HG02623 (cell line): ENCODE measurements around the gene ERN2.

Experiments
- ATAC-seq: cut with Tn5 transposase; IDR thresholded peaks from one replicate; pipeline ENCODE4 v1.9.1; 2021; ENCODE audit warnings: moderate library complexity; ENCODE audit not compliant: unreplicated experiment

Gene ERN2

GRCh38 chr16:23689442-23690187 lies 23.4 kb downstream of the ERN2 start:
- ATAC-seq, result no peak

GRCh38 chr16:23687034-23687808 lies 25.8 kb downstream of the ERN2 start:
- ATAC-seq, result no peak

DNA sequence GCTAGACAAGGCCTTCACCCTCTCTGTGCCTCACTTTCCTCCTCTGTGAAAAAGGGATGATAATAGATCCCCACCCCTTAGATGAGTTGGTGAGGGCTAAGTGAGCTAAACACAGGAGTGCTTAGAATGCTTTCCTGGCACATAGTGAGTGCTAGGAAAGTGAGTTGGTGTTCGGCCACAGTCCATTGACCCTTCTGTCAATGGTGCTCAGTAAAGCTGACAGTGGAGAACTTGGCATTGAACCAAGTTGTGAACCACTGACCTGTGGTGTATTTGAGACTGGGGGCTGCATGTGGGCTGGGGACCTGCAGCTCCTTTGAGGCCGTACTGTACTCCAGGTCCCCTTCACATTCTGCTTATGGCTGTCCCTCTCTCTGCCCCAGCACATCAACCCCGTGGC lies 29.5 kb downstream of the ERN2 start:
- ATAC-seq, result no peak

GRCh38 chr16:23682181-23682580 lies 30.8 kb downstream of the ERN2 start:
- ATAC-seq, result no peak

DNA sequence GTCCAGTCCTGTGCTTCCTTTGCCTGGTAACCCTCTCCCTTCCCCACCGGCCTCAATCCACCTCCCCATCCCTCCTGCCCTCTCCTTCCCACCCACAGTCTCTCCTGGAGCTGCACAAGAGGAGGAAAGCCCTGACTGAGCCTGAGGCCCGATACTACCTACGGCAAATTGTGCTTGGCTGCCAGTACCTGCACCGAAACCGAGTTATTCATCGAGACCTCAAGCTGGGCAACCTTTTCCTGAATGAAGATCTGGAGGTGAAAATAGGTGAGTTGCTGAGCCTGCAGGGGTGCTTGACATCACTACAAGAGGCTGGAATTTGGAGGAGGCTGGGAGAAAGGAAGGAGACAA lies 33.1 kb downstream of the ERN2 start:
- ATAC-seq, result no peak

DNA sequence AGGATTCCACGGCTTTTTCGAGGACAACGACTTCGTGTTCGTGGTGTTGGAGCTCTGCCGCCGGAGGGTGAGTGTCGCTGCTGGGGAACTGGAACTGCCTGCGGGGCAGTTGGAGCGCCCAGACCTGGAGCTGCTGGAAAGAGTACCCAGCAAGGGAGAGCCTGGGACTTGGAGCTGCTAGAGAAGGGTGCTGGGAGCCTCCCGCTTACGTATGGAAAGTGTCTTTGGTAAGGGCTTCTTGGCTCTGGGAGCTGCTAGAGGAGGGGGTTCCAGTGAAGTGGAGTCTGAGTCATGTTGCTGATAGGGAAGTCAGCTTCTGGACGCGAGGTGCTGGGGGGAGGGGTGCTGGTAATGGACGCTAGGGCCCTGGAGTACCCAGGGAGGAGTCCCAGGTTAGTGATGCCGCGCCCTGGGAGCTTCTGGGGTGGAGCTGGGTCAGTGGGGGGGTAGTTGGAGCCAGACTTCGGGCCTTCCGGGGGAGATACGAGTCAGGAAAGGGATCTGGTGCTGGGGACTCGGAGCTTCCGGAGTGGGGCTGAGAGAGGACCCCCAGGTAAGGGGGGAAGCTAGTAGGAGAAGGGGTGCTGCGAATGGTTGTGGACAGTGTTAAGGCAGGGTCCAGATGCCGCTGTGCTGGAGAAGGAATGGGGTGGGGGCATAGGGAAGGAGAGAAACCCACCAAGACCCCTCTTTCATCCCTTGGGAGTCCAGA lies 33.6 kb downstream of the ERN2 start:
- ATAC-seq, result no peak

DNA sequence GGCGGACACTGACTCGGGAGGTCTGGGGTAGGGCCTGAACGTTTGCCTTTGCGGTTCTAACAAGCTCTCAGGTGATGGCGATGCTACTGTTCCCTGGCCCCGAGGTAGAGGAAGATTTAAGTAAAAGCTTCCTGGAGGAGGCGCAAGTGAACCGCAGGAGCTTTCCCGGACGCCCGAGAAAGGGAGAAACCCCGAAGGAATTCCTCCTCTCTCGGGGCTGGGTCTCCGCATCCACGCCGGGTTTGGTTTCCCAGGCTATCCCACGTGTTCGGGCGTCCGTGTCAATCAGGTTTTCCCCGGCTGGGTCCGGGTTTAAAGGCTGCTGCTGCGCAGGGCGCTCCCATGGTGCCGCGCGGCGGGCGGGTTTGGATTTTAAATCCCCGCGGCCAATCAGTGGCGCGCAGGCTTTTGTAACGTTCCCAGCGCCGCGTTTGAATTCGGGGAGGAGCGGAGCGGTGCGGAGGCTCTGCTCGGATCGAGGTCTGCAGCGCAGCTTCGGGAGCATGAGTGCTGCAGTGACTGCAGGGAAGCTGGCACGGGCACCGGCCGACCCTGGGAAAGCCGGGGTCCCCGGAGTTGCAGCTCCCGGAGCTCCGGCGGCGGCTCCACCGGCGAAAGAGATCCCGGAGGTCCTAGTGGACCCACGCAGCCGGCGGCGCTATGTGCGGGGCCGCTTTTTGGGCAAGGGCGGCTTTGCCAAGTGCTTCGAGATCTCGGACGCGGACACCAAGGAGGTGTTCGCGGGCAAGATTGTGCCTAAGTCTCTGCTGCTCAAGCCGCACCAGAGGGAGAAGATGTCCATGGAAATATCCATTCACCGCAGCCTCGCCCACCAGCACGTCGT lies 34.4 kb downstream of the ERN2 start, which contains the start of gene PLK1:
TSS of gene PLK1 (plus strand) at position 460 of the 844 bp plus-strand sequence. CDS start at position 504, 44 bp downstream.
- ATAC-seq, result peak; percentile 84

DNA sequence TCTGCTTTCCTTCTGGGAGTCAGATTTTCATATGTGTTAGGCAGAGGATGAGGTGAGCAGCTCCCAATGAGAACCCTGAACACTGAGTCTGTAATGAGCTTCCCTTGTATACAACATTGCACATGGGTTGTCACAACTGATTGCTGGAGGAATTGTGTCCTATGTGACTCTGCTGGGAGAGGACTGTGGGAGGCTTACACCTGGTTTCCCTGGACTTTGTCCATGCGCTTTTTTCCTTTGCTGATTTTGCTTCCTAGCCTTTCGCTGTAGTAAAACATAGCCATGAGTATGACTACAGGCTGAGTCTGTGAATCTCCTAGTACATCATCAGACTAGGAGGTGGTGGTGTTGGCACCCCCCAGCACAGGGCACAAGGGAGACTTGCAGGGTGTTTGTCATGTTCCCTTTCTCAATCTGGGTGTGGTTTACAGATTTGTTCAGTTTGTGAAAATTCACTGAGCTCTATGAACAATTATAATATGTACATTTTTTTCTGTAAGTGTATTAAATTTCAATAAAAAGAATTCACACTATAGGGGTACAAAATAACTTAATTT lies 36.0 kb downstream of the ERN2 start:
- no peak for ATAC-seq

GRCh38 chr16:23673971-23674614 lies 38.9 kb downstream of the ERN2 start:
- no peak for ATAC-seq

- ATAC-seq, result peak; percentile 93
Measured at GRCh38 chr16:23670137-23670776, 42.8 kb downstream of the ERN2 start.

GRCh38 chr16:23668873-23669272 lies 44.1 kb downstream of the ERN2 start:
- ATAC-seq, result no peak

GRCh38 chr16:23668225-23668624 lies 44.8 kb downstream of the ERN2 start:
- ATAC-seq, result no peak

- no peak for ATAC-seq
Measured at GRCh38 chr16:23667355-23667659, 45.7 kb downstream of the ERN2 start.

GRCh38 chr16:23666571-23667354 lies 46.3 kb downstream of the ERN2 start:
- ATAC-seq, result no peak

DNA sequence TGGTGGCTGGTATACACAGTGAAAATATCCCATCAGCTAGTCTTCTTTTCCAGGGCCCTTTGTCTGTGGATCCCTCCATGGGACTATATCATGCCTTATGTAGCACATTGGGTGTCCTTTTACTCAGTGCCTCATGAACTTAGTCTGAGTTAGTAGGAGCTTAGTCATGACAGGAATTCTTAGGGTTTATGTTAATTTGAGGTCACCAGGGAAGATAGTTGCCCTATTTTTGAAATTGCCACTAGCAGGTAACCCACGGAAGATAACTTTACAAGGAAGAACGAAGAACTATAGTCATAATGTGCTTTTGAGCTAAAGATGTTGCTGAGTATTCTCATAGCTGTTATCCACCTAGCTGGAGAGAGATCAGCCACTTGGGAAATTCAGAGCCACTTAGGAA lies 49.1 kb downstream of the ERN2 start:
- ATAC-seq, result no peak

GRCh38 chr16:23651943-23652468 lies 61.0 kb downstream of the ERN2 start:
- ATAC-seq, result peak; percentile 52

DNA sequence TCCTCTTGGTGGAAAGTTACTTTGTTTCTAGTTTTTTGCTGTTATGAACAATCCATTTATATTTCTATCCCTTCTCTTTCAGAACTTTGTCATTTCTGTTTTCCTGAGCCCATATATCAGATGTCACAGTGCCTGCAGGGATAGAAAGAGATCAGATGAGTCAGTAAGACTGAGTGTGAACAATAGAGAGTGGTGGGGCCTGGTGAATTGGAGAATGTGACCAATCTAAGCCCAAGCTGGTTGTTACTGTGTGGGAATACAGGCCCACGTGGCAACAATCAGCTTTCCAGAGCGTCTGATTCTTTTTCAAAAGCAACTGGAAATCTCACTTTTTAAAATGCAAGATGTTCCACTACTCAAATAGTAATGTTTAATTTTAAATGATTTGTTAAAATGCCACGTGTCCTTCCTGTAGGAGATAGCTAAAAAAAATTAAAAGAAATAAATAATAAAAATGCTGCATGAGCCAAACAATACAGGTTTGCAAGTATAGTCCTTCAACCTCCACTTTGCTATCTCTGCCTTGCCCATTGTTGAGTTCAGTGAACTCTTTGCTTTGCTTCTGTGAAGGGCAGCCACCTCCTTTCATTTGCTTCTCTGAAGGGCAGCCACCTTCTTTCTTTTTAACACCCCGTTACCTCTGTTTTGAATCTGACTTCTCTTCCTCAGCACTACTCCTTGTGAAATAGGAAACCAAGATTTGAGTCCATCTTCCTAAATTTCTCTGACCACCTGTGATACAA lies 62.2 kb downstream of the ERN2 start:
- no peak for ATAC-seq

GRCh38 chr16:23642246-23642774 lies 70.7 kb downstream of the ERN2 start:
- no peak for ATAC-seq
